Measurements from ENCODE around the gene EYA2. TPM values are rescaled to one million over a fixed set of nuclear protein-coding genes. Genes with fewer than 3 reads are reported as not detected.

EYA2 gene
- total and polyA plus RNA-seq, 2 of the 4 experiments (the other 2 are of a cell fraction): 2.3 to 5.4 TPM

DNA sequence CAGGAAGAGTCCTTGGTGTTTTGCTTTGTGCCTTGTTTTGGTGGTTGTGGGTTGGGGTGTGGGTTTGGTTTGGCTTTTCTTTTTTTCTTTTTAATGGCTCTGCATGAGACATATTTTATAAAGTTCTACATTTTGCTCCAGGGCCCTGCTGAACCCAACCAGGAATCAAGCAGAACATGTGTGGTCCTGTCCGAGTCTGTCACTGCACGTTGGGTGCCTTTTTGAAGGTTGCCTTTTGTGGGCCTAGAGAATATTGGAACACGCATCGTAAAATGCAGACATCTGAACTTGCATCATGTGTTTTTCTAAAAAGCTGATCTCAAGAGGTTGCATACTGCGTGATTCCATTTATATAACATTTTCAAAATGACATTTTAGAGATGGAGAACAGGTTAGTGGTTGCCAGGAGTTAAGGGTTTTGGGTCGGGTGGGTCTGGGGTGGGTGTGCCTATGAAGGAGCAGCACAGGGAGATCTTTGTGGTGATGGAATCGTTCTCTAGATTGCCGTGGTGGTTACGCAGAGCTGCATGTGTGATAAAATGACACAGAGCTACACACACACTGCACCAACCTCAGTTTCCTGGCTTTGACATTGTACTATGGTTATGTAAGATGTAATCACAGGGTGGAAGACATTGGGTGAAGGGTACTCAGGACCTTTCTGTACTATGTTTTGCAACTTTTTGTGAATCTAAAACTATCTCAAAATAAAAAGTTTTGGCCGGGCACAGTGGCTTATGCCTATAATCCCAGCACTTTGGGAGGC is 80.2 kb downstream of the EYA2 start:
- no peak for TF ChIP-seq CTCF (conservative IDR thresholded peaks at IDR 0.05; ENCODE audit: low read depth, low read length)
- Histone ChIP-seq H3K56ac (ENCODE audit: extremely low read depth, insufficient read depth, low read length) (no peak overlapping the region), H2AK9ac (replicated peaks; ENCODE audit: low read depth, low read length, poor library complexity) (no peak overlapping the region), H3K9me1 (ENCODE audit: insufficient read depth, low read length) (peaks cover 6% of the 10 kb centered on the region; the same call in 1 of the 2 replicates), H3K4me3 (ENCODE audit: insufficient read depth, low read depth, low read length) (no peak overlapping the region), H3K18ac (ENCODE audit: low read depth, low read length) (no peak overlapping the region), H3K9me3 (ENCODE audit: control insufficient read depth, insufficient read depth, low read length) (no peaks in the 10 kb centered on the region), H4K5ac (ENCODE audit: low read depth, low read length) (no peak overlapping the region), H4K8ac (ENCODE audit: low read depth in 2 of 2, low read length in 2 of 2) (no peak overlapping the region), H3K4me1 (ENCODE audit: control insufficient read depth, insufficient read depth, low read length) (no peaks in the 10 kb centered on the region; the same call in 1 of the 2 replicates), H3K14ac (replicated peaks; ENCODE audit: low read depth, low read length) (no peak overlapping the region), H3K4ac (ENCODE audit: low read depth, low read length) (no peak overlapping the region), H3K36me3 (ENCODE audit: control insufficient read depth, insufficient read depth, low read length) (no peaks in the 10 kb centered on the region), H2AK5ac (ENCODE audit: low read depth, low read length) (no peak overlapping the region), H3K23ac (ENCODE audit: low read depth, low read length) (no peak overlapping the region), H4K91ac (ENCODE audit: insufficient read depth, low read depth, low read length) (no peak overlapping the region), H3K9ac (ENCODE audit: low read depth, low read length) (no peak overlapping the region), H2BK120ac (ENCODE audit: low read depth, low read length) (no peak overlapping the region), H2BK15ac (ENCODE audit: low read depth, low read length) (no peak overlapping the region), H2AFZ (replicated peaks; ENCODE audit: low read length, poor library complexity) (no peak overlapping the region), H2BK20ac (ENCODE audit: low read depth, low read length) (no peak overlapping the region), H2BK5ac (ENCODE audit: low read depth, low read length, poor library complexity, severe bottlenecking) (no peak overlapping the region), H3K79me1 (ENCODE audit: low read depth in 1 of 2, low read length in 2 of 2) (peaks cover 0 to 3% of the 10 kb centered on the region in 2 experiments; a peak in 1 of 4 replicates), H3K4me2 (ENCODE audit: low read depth, low read length) (no peak overlapping the region), H3K27me3 (ENCODE audit: control insufficient read depth, insufficient read depth, low read length) (no peaks in the 10 kb centered on the region), H4K20me1 (ENCODE audit: insufficient read depth, low read length) (no peaks in the 10 kb centered on the region), H3K27ac (ENCODE audit: insufficient read depth, low read length) (no peak overlapping the region)
- POLR2A ChIA-PET (ENCODE audit: unreplicated experiment): no interaction called here
- DNase-seq (no peak), ATAC-seq (ENCODE audit: low read depth) (no peak)
- in situ Hi-C loops (cut with MboI; ENCODE audit: low sequenced_read_pairs): no loop called here
- BruUV-seq (replicated peaks): no TSS peak
- no CpG with 5 or more reads among the region's 10 CpGs for WGBS, 2 experiments (ENCODE audit: extremely low coverage in 2 of 2, insufficient read length in 1 of 2)
- dilution Hi-C loops (cut with HindIII; ENCODE audit: low sequenced_read_pairs, unreplicated experiment): no loop called here
- intact Hi-C loops (cut with micrococcal nuclease): no loop called here
- CTCF ChIA-PET: no interaction called here

Data from IMR-90 (cell line).